Lung (tissue), 12 donors: ENCODE results near the gene AP5Z1. TPM values are rescaled to one million over a fixed set of nuclear protein-coding genes. Genes with fewer than 3 reads are reported as not detected.

Experiments
- ATAC-seq: fragments of 200-7000 bp; cut with Tn5 transposase; one replicate; pipeline ENCODE4 v1.9.1; 2020; ENCODE audit warnings: moderate number of reproducible peaks; ENCODE audit not compliant: insufficient read depth, low FRiP score
- DNase-seq, 3 donors: peaks; one replicate each; pipeline ENCODE4 v3.0.0-alpha.2; 2013 to 2017
- H3K27ac ChIP-seq, 2 donors: one replicate each; pipeline ENCODE4 v1.5.1; 2013; ENCODE audit warnings: mild to moderate bottlenecking in 2 of 2, moderate library complexity in 2 of 2, control low read depth in 1 of 2, inconsistent platforms in 1 of 2, low read depth in 1 of 2, low read length in 1 of 2
- H3K27me3 ChIP-seq, 3 donors: one replicate each; pipeline ENCODE4 v1.5.1; 2013; ENCODE audit warnings: low read length in 2 of 3; ENCODE audit not compliant: control insufficient read depth in 3 of 3, insufficient read depth in 3 of 3
- H3K36me3 ChIP-seq, 4 donors: one replicate each; pipeline ENCODE4 v1.5.1; 2013; ENCODE audit warnings: low read length in 4 of 4, mild to moderate bottlenecking in 1 of 4, moderate library complexity in 1 of 4; ENCODE audit not compliant: control insufficient read depth in 4 of 4, insufficient read depth in 4 of 4
- H3K4me1 ChIP-seq, 5 donors: one replicate each; pipeline ENCODE4 v1.5.1; 2013; ENCODE audit warnings: low read length in 5 of 5, mild to moderate bottlenecking in 2 of 5, moderate library complexity in 1 of 5; ENCODE audit not compliant: control insufficient read depth in 5 of 5, insufficient read depth in 5 of 5
- H3K4me3 ChIP-seq: one replicate; pipeline ENCODE4 v1.5.1; 2013; ENCODE audit warnings: mild to moderate bottlenecking, control low read depth, moderate library complexity
- H3K9ac ChIP-seq, 2 donors: one replicate each; pipeline ENCODE4 v1.5.1; 2013; ENCODE audit warnings: low read length in 2 of 2, control low read depth in 1 of 2; ENCODE audit not compliant: insufficient read depth in 1 of 2
- H3K9me3 ChIP-seq, 4 donors: one replicate each; pipeline ENCODE4 v1.5.1; 2013; ENCODE audit warnings: low read length in 3 of 4, mild to moderate bottlenecking in 1 of 4, moderate library complexity in 1 of 4; ENCODE audit not compliant: control insufficient read depth in 4 of 4, insufficient read depth in 3 of 4
- WGBS, 2 donors: extraction: QIAGEN DNeasy Blood & Tissue Kit; methylation state at CpG; one replicate each; pipeline ENCODE4 v1.1.7; 2013; 5-methylcytosine and 5-hydroxymethylcytosine counted together
- polyA plus RNA-seq, 2 donors: library from polyadenylated mRNA; stranded (reverse); fragments of 200-250 nt; gene quantifications; one replicate each; pipeline ENCODE4 v1.2.1, GENCODE V29; 2013
- total RNA-seq, 2 donors: library from RNA; depleted of rRNA in 1 of 2; stranded (reverse); fragments of >200 nt in 1 of 2; gene quantifications; one replicate each; pipeline ENCODE4 v1.2.1, GENCODE V29; 2014 to 2021
- TF ChIP-seq, protein P1 (sequence below): IDR thresholded peaks from 2 replicates; pipeline ENCODE4 v1.5.1; 2012; ENCODE audit warnings: mild to moderate bottlenecking; ENCODE audit errors: control extremely low read depth, extremely low read depth
- donor health status: control.
- donor health status: control.
- donor health status: Bipolar disorder and iron deficiency.
- donor health status: healthy.
- donor health status: DM: yes; HTN: yes; CAD: no.

The AP5Z1 gene
- total and polyA plus RNA-seq, 4 donors, result 21.2 to 62.4 (median 59.3) TPM

GRCh38 chr7:4748231-4748681, 27.2 kb upstream of the AP5Z1 start:
- Histone ChIP-seq H3K9me3 (no peaks in the 10 kb centered on the region), H3K9ac (no peak overlapping the region), H3K4me3 (no peak overlapping the region), H3K27me3 (no peaks in the 10 kb centered on the region), H3K36me3 (peaks cover 0 to 7% (median 4%) of the 10 kb centered on the region in 4 donors), H3K27ac (peak overlapping the region in 1 of 2 donors; percentile 24), H3K4me1 (peaks cover 6 to 52% (median 25%) of the 10 kb centered on the region in 5 donors)
- ATAC-seq (no peak), DNase-seq (peak in 1 of 3 donors; percentile 53)
- TF ChIP-seq, protein P1, sequence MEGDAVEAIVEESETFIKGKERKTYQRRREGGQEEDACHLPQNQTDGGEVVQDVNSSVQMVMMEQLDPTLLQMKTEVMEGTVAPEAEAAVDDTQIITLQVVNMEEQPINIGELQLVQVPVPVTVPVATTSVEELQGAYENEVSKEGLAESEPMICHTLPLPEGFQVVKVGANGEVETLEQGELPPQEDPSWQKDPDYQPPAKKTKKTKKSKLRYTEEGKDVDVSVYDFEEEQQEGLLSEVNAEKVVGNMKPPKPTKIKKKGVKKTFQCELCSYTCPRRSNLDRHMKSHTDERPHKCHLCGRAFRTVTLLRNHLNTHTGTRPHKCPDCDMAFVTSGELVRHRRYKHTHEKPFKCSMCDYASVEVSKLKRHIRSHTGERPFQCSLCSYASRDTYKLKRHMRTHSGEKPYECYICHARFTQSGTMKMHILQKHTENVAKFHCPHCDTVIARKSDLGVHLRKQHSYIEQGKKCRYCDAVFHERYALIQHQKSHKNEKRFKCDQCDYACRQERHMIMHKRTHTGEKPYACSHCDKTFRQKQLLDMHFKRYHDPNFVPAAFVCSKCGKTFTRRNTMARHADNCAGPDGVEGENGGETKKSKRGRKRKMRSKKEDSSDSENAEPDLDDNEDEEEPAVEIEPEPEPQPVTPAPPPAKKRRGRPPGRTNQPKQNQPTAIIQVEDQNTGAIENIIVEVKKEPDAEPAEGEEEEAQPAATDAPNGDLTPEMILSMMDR, result no peak
- 38 to 61% methylated on average over 10 of the region's 10 CpGs for WGBS, 2 donors

DNA sequence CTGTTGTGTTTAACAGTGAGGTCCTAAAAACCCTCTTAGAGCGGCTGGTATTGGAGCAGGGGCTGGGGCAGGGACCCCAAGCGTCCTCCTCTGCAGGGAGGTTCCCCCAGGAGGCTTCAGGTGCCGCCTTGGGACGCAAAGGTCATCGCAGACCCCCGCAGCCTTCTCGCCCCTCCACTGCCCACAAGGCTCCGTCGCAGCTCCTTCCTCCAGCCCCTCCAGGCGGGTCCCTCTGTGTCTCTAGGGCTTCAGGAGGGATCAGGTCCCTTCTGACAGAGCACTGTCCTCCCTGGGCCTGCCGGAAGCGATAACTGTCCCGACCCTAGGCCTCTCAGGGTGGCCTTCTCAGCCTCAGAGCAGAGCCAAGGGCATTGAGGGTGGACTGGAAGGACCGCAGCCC, 26.1 kb upstream of the AP5Z1 start:
- H3K9ac ChIP-seq, result no peak overlapping the region
- H3K27me3 ChIP-seq, result no peaks in the 10 kb centered on the region
- no peaks in the 10 kb centered on the region for H3K9me3 ChIP-seq
- ATAC-seq (no peak), DNase-seq (no peak)
- H3K4me3 ChIP-seq, result no peak overlapping the region
- 86 to 92% methylated on average over 14 of the region's 14 CpGs for WGBS, 2 donors
- peaks cover 3 to 41% (median 15%) of the 10 kb centered on the region in 5 donors for H3K4me1 ChIP-seq
- TF ChIP-seq, protein P1, result no peak
- peaks cover 0 to 7% (median 5%) of the 10 kb centered on the region in 4 donors for H3K36me3 ChIP-seq
- H3K27ac ChIP-seq, result peak overlapping the region in 1 of 2 donors; percentile 66

- ATAC-seq (no peak), DNase-seq (no peak)
- H3K9me3 ChIP-seq, result no peaks in the 10 kb centered on the region
- 88 to 92% methylated on average over 15 of the region's 15 CpGs for WGBS, 2 donors
- H3K9ac ChIP-seq, result no peak overlapping the region
- peaks cover 0 to 7% (median 7%) of the 10 kb centered on the region in 4 donors for H3K36me3 ChIP-seq
- H3K27ac ChIP-seq, result peak overlapping the region in 1 of 2 donors; percentile 66
- H3K4me1 ChIP-seq, result peaks cover 0 to 37% (median 12%) of the 10 kb centered on the region in 5 donors
- TF ChIP-seq, protein P1, result no peak
- H3K4me3 ChIP-seq, result no peak overlapping the region
- H3K27me3 ChIP-seq, result no peaks in the 10 kb centered on the region
These were observed 25.6 kb upstream of the AP5Z1 start for GRCh38 chr7:4749798-4750197.
